GM19395 (cell line): ENCODE results near the gene EPB41L3.
"Not testable (repeated sequence)": the region's sequence is repeated elsewhere in the genome, so short reads cannot be mapped to it uniquely, and the experiment has no call there.

Source experiments
- ATAC-seq: cut with Tn5 transposase; IDR thresholded peaks from one replicate; pipeline ENCODE4 v1.9.1; 2021; ENCODE audit warnings: mild to moderate bottlenecking, moderate library complexity; ENCODE audit not compliant: unreplicated experiment

The EPB41L3 gene

GRCh38 chr18:5500158-5500939, 43.4 kb downstream of the EPB41L3 start:
- no peak for ATAC-seq

- ATAC-seq = no peak
These were observed 45.3 kb downstream of the EPB41L3 start for GRCh38 chr18:5498452-5498851.

DNA sequence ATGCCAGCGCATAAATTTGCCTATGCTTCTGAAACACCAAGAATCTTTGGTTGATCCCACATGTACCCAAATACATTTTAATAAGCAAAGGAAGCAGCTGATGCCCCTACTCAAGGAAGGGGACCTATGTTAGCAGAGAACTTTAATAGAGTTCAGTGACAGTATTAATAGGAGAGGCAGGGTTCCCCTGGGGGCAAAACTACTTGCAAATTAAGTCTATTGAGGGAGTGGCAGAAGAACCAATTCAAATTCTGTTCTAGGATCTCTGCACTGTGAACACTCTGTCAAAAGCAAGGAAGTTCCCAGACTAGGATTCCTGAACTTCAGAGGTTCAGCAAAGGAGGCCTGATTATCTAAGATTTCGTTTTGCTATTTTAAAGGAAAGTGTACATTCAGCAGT, 47.5 kb downstream of the EPB41L3 start:
- no peak for ATAC-seq

GRCh38 chr18:5490753-5491480, 52.9 kb downstream of the EPB41L3 start:
- no peak for ATAC-seq

DNA sequence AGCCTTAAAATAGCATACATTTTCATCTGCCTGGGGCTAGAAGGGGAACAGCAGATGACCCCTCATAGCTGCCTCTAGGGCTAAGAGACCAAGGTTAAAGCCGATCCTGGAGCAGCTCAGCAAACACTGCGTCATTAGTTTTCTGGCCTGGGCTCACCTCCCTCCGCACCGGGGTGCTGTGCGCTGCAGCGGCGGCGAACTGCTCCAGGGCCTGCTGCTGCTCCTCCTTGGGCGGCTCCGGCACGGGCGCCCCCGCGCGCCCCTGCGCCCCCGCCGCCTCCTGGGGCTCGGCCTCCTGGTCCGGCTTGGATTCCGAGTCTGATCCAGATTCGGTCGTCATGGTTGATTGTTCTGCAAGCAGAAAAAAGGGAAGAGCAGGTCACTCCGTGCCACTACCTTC, 55.0 kb downstream of the EPB41L3 start:
- ATAC-seq = no peak

GRCh38 chr18:5488044-5488443, 55.8 kb downstream of the EPB41L3 start:
- ATAC-seq = not testable (repeated sequence)

DNA sequence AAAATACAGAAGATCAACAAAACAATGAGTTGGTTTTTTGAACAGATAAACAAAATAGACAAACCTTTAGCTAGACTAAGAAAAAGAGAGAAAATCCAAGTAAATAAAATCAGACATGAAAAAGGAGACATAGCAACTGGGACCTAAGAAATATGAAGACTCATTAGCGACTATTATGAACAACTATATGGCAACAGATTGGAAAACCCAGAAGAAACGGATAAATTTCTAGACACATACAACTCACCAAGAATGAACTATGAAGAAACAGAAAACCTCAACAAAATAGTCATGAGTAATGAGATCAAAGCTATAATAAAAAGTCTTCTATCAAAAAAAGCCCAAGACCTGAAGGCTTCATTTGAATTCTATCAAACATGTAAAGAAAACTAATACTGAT, 59.3 kb downstream of the EPB41L3 start:
- ATAC-seq = no peak

DNA sequence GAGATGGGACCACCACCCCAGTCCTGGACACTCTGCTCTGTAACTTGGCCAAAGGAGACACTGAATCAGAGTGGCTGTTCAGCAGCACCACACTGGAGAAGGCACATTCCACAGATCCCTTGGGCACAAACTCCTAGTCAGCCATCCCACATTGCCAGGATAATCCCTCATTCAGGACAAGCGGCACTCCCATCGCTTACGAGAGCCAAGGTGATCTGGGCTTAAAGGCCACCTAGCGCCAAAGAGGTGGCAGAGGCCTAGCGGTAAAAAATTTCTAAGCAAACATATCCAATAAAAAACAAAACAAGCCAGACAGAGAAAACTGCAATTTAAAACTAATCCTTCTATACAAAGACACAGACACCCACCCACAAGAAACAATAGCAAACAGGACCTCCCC, 62.2 kb downstream of the EPB41L3 start:
- no peak for ATAC-seq

- ATAC-seq = no peak
These were observed 65.5 kb downstream of the EPB41L3 start for GRCh38 chr18:5478261-5478660.

- no peak for ATAC-seq
These were observed 66.6 kb downstream of the EPB41L3 start for GRCh38 chr18:5476961-5477800.

DNA sequence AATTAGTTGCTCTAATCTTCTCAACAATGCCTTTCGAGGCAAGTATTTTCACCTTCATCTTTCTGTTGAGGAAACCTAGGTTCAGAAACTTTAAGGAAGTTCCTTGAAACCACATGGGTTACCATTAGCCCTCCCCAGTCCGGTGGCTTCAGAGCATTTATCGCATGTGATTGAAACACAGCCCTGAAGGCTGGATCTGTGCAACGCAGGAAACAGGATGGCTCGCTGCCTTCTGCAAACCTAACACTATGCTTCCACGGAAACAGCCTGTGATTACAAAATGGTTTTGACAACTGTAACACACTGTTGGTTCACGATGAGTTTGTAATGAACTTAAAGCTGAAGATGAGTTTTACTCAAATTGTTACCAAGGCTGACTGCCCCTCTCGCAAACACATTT, 68.5 kb downstream of the EPB41L3 start:
- no peak for ATAC-seq

- ATAC-seq = no peak
These were observed 74.5 kb downstream of the EPB41L3 start for GRCh38 chr18:5469340-5469739.

DNA sequence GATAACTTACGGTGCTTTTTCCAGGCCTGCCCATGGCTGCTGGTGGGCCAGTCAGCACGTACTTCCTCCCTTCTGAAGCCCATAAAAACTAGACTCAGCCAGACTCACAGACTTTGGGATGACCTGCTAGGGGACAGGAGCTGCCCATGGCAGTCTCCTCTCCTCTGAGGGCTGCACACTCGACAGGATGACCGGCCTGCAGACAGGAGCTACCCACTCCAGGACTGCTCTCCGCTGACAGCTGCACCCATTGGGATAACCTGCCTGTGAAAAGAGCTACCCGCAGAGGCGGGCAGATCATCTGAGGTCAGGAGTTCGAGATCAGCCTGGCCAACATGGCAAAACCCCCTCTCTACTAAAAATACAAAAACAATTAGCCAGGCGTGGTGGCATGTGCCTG, 75.4 kb downstream of the EPB41L3 start:
- ATAC-seq = no peak

DNA sequence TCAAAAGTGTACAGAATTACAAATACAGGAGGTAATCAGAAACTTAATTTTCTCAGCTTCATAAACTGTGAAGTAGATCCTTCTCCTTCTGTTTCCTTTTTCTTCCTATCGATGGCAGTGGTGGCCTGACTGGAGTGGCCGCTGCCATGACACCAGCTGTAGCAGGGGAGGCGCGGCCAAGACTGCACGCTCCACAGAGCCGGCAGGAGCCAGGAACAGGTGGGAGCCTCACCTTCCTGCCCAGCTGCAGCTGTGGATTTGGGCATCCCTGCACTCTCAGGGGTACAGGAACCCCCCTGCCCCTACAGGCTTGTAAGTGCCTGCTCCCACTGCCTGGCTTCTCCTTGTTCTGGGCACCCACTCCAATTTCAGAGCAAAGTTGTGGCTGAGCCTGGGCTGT, 76.1 kb downstream of the EPB41L3 start:
- ATAC-seq = no peak

DNA sequence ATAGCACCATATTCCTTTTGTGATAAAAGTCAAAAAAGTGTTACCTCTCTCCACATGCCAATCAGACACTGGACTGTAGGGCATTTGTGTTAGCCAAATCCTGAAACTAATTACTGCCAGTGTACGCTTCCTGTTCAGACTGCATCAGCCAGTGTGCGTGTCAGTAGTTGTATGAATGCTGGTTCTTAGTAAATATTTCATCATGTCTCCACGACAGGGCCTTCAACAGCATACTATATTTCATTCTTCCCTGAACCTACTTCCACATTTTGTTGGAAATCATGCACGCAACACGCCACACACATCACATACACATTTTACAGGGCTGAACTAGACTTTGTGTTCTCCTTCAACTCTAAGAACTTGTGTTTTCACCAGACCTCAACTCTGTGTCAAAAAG, 77.5 kb downstream of the EPB41L3 start:
- no peak for ATAC-seq

DNA sequence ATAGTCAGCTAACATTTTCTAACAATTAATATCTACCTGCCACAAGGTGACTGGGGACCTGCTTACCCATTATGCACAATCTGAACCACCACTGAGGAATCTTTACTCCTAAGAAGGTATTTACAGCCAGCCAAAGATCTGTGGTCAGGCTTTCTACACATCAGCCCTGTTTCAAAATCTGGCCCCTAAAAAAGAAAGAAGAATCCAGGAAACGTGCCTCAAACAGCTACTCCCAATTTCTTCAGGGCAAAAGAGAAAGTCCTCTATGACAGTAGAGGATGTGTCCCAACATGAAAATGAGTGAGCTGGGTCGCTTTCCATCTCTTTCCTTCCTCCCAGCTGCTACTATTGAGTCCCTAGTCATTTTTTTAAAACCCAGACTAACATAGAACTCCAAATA, 79.5 kb downstream of the EPB41L3 start:
- no peak for ATAC-seq

DNA sequence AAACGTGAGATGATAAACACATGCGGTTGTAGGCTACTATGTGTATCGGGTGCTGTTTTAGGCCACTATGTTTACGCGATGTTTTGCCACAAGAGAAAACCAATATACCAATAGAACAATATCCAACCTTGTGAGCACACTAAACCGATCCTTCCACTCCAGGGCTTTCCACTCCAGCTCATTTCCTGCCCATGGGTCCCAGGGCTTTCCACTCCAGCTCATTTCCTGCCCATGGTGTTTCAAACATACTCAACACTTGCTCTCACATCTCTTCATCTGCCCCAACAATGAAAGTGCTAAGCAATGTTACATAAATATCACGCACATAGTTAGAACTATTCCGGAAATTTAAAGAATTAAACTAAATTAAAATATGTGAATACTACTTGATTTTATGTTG, 80.0 kb downstream of the EPB41L3 start:
- ATAC-seq = no peak

DNA sequence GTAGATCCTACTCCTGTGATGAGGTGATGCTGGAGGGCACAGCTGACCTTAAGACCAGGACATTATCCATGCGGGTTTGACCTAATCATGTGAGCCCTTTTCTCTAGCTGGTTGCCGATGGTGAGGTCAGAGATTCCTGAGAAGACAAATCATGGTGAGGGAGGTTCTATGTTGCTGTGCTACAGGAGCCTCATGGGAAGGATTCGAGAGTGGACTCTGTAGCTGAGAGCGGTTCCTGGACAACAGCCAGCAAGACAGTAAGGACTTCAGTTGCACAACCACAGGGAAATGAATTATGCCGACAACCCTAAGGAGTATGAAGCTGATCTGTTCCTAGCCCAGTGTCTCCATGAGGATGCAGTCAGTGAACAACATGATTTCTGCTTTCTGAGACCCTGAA, 80.4 kb downstream of the EPB41L3 start:
- no peak for ATAC-seq

GRCh38 chr18:5462227-5462626, 81.6 kb downstream of the EPB41L3 start:
- no peak for ATAC-seq

GRCh38 chr18:5461041-5461440, 82.8 kb downstream of the EPB41L3 start:
- no peak for ATAC-seq

DNA sequence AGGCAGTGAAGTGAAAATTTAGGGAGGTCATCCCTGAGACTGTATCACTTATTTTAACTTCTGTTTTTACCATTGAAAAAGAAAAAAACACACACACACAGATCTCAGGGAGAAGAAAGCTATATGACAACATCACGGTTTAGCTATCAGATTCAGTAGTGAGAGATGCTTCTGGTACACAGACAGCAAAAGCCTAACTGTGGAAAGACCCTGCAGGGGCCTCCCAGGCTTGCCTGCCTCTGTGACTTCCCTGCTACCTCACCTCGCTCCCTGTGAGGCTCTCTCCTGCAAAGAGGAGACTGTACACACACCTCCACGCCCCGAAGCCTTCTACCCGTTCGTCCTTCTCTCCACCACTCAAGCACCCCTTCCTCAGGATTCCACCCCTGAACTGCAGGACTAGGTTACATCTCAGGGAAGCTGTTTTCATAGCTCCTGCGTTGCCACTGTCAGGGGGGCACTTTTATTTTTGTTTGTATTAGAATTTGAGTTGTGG, 86.3 kb downstream of the EPB41L3 start:
- no peak for ATAC-seq
